Muscle layer of duodenum (tissue), 2 donors: ENCODE data around the gene ABCG1.

Experiments
- H3K27ac ChIP-seq: one replicate; pipeline ENCODE4 v1.7.0; 2013; ENCODE audit warnings: mild to moderate bottlenecking, low read length
- H3K27me3 ChIP-seq: one replicate; pipeline ENCODE4 v1.7.0; 2013; ENCODE audit warnings: low read depth, mild to moderate bottlenecking, control low read depth, low read length
- H3K36me3 ChIP-seq, 2 donors: one replicate each; pipeline ENCODE4 v1.7.0; 2013; ENCODE audit warnings: low read length in 2 of 2, control low read depth in 1 of 2, mild to moderate bottlenecking in 1 of 2; ENCODE audit not compliant: insufficient read depth in 2 of 2, control insufficient read depth in 1 of 2
- H3K4me1 ChIP-seq, 2 donors: one replicate each; pipeline ENCODE4 v1.7.0; 2013; ENCODE audit warnings: low read length in 2 of 2, mild to moderate bottlenecking in 2 of 2, control low read depth in 1 of 2, moderate library complexity in 1 of 2; ENCODE audit not compliant: insufficient read depth in 2 of 2, control insufficient read depth in 1 of 2
- H3K4me3 ChIP-seq, 2 donors: one replicate each; pipeline ENCODE4 v1.7.0; 2013; ENCODE audit warnings: low read length in 2 of 2, low read depth in 1 of 2, mild to moderate bottlenecking in 1 of 2
- H3K9me3 ChIP-seq, 2 donors: one replicate each; pipeline ENCODE4 v1.7.0; 2013; ENCODE audit warnings: low read length in 2 of 2, control low read depth in 1 of 2, mild to moderate bottlenecking in 1 of 2; ENCODE audit not compliant: control insufficient read depth in 1 of 2
- donor health status: healthy.

Gene ABCG1

DNA sequence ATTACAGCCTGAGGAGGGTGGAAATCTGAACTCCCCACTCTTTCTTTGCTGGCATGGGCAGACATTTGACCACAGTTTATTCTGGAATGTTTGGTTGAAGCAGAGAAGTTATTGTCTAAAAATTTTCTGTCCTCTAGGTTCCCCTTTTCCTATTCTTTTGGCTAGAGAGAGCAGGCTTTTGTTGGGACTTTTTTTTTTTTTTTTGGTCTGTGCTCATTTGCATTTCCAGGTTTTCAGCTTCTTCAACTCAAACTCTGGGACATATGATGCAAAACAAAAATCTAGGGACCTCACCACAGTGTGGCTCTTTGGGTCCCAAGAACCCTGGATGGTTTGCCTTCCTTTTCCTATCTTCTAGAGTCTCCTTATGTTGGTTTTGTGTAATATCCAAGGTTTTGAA, 10.9 kb upstream of the ABCG1 start:
- H3K27me3 ChIP-seq = no peaks in the 10 kb centered on the region
- H3K36me3 ChIP-seq = no peaks in the 10 kb centered on the region
- no peaks in the 10 kb centered on the region for H3K9me3 ChIP-seq
- H3K4me1 ChIP-seq = no peaks in the 10 kb centered on the region
- H3K4me3 ChIP-seq = no peak overlapping the region
- H3K27ac ChIP-seq = no peak overlapping the region

DNA sequence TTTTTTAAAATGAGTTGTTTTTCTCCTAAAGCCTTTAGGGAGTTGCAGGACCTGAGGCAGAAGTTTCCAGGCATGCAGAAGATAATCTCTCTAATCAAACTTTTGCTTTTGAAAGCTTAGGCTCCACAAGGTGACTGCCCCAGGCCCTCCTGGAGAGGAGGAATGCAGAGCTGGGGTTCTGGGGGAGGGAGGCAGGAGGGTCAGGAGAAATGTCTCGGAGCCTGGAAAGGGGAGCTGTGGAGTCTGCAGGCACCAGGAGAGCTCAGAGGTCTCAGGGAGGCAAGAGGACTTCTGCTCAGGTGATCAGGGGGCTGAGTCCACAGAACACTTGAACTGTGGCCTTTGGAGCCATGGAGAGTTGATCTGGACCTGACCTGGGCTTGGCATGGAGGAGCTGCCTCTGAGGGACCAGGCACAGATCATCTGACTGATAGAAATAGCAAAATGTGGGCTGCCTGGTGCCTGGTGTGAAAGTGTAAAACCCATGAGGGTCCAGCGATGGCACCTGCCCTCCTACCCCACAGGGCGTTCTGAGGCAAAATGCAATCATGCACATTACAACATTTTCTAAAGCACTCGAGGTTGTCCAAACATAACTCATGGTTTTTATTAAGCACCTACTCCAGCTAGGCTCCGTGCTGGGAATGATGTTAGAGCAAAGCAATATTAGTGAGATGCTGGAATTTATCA, 10.0 kb upstream of the ABCG1 start:
- H3K4me1 ChIP-seq = no peaks in the 10 kb centered on the region
- H3K27me3 ChIP-seq = no peaks in the 10 kb centered on the region
- no peaks in the 10 kb centered on the region for H3K9me3 ChIP-seq
- H3K27ac ChIP-seq = no peak overlapping the region
- H3K36me3 ChIP-seq = no peaks in the 10 kb centered on the region
- no peak overlapping the region for H3K4me3 ChIP-seq

DNA sequence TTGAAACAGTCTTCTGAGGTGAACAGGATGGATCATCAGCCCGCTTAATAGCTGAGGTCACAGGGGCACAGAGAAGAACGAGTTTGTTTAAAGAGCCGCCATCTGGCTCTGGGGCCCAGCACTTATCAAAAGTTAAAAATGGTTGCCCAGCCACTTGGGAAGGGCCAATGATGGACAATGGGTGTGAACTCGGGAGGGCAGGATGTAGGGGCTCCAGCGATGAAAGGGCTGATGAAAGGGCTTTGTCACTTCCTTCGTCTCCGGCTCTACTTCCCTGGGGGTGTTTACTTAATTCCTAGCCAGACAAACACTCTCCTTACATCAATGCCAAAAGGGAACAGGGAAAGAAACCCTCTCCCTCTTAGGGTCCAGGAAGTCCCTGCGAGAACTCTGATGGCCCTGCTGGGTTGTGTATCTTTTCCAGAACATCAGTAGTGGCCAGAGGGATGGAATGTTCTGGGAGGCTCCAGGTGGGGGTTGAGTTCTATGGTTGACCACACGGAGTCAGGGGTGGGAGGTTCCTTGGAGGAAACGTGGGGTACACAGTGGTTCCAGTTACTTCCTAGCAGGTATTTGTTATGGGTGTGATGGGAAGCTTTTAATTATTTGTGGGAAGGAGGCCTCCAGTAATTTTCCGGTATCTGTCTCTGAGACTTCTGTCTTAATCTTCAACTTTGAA, 9.0 kb upstream of the ABCG1 start:
- H3K36me3 ChIP-seq = no peaks in the 10 kb centered on the region
- H3K4me1 ChIP-seq = no peaks in the 10 kb centered on the region
- no peaks in the 10 kb centered on the region for H3K27me3 ChIP-seq
- no peak overlapping the region for H3K4me3 ChIP-seq
- no peak overlapping the region for H3K27ac ChIP-seq
- H3K9me3 ChIP-seq = no peaks in the 10 kb centered on the region

DNA sequence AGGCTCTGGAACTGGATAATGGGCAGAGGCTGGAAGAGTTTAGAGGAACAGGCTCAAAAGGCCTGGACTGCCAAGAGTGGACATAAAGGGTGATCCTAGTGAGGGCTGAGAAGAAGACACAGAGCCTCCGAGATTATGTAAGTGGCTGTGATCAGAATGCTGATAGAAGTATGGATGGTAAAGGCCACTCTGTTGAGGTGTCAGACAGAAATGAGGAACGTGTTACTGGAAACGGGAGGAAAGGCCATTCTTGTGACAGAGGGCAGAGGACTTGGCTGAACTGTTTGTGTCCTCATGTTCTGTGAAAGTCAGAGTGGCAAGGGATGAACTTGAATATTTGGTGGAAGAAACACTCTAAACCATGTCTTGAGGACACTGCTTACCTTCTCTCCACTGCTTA, 6.7 kb upstream of the ABCG1 start:
- no peaks in the 10 kb centered on the region for H3K4me1 ChIP-seq
- no peaks in the 10 kb centered on the region for H3K9me3 ChIP-seq

DNA sequence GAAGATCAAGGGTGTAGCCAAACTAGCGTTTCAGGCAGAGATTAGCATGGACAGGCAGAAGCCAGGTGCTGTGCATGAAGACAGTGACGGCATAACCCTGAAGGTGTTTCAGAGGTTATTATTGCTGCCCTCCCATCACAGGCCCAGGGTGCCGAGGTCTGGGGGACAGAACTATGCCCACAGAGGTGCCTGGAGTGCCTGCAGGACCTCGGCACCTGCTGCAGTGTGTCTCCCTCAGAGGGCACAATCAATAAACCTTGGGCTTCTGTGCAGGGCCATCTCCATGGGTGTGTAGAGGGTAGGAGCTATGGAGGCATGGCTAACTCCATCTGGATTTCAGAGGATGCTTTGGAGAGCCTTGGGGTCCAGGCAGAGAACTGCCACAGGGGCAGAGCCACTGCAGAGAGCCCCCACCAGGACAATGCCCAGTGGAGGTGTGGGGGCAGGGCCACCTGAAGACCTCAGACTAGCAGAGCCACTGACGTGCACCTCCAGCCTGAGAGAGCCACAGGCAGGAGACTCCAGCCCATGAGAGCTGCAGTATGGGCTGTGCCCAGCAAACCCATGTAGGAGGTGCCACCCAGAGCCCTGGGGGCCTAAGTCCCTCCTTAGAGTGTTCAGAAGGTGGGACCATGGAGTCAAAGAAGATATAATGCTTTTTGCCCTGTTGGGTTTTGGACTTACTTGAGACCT, 5.7 kb upstream of the ABCG1 start:
- no peaks in the 10 kb centered on the region for H3K4me1 ChIP-seq

More for the DNA sequence above, 6.7 kb upstream of the ABCG1 start:
- H3K36me3 ChIP-seq = no peaks in the 10 kb centered on the region
- H3K27me3 ChIP-seq = no peaks in the 10 kb centered on the region
- no peak overlapping the region for H3K27ac ChIP-seq
- H3K4me3 ChIP-seq = no peak overlapping the region

DNA sequence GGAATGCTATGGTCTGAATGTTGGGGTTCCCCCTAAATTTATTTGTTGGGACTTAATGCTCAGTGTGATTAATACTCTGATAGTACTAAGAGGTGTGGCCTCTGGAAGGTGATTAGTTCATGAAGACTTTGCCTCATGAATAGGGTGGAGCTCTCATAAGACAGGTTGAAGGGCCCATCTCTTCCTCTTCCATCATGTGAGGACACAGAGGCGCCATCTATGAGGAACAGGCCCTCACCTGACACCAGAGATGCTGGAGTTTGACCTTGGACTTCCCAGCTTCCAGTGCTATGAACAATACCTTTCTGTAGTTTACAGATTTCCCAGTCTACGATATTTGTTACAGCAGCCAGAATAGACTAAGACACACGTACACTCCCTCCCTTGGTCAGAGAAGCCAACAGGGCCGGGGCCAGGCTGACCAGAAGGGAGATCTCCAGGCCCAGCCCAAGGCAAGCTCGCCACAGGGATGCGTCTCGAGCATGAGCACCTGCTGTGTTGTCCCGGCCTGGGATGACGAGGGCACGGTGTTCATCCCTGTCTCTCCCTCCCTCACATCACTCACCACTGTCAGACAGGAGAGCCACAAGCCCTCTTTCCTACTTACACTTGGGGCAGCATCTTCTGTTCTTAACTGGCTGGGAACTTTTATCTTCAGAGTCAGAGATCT, 4.7 kb upstream of the ABCG1 start:
- Histone ChIP-seq H3K9me3 (no peaks in the 10 kb centered on the region), H3K4me3 (no peak overlapping the region), H3K27me3 (no peaks in the 10 kb centered on the region), H3K36me3 (no peaks in the 10 kb centered on the region), H3K4me1 (no peaks in the 10 kb centered on the region), H3K27ac (no peak overlapping the region)

More for the DNA sequence above, 5.7 kb upstream of the ABCG1 start:
- H3K36me3 ChIP-seq = no peaks in the 10 kb centered on the region
- no peaks in the 10 kb centered on the region for H3K9me3 ChIP-seq
- H3K4me3 ChIP-seq = no peak overlapping the region
- H3K27me3 ChIP-seq = no peaks in the 10 kb centered on the region
- H3K27ac ChIP-seq = no peak overlapping the region

DNA sequence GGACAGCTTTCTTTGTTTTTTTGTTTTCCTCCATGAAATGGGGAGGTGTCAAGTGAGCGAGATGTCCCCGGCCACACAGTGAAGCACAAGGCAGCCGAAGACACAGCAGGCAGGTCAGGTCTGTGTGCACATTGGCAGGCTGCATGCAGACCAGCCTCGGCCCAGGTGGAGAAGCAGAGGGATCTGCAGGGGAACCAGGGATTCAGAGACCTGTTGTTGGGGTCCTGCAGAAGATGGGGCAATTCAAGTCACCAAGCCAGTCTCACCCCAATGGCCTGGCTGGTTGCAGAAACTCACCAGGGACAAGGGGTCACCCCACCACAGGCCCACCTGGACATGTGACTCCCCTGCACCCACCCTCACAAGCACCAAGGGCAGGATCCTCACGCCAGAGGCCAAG, 4.0 kb upstream of the ABCG1 start:
- Histone ChIP-seq H3K9me3 (no peaks in the 10 kb centered on the region), H3K4me1 (no peaks in the 10 kb centered on the region), H3K4me3 (no peak overlapping the region), H3K27me3 (no peaks in the 10 kb centered on the region), H3K27ac (no peak overlapping the region), H3K36me3 (no peaks in the 10 kb centered on the region)

DNA sequence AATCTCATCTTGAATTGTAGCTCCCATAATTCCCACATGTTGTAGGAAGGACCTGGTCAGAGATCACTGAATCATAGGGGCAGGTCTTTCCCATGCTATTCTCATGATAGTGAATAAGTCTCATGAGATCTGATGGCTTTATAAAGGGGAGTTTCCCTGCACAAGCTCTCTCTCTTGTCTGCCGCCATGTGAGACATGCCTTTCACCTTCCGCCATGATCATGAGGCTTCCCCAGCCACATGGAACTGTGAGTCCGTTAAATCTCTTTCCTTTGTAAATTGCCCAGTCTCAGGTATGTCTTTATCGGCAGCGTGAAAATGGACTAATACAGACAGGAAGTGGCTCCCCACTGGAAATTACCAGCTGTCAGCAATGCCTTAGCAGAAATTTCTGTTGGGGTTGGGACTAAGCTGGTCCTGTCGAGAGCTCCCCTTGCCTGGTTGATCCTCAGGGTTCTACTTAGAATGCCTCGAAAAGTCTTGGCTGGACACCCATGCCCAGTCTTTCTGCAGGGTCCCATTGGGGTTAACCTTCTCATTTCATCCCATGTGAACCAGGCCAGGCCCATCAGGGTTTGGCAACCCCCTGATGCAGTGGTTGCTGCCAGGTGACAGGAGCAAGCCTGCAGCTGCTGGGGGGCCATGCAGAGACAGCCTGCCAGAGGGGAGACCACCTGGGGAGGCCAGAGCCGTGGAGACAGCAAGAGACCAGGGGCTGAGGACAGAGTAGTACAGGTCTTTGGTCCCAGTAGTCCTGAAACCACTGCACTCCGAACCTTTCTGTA, 2.8 kb upstream of the ABCG1 start:
- Histone ChIP-seq H3K36me3 (no peaks in the 10 kb centered on the region), H3K27me3 (no peaks in the 10 kb centered on the region), H3K4me1 (peaks cover 0 to 8% of the 10 kb centered on the region in 2 donors), H3K9me3 (no peaks in the 10 kb centered on the region), H3K4me3 (no peak overlapping the region), H3K27ac (no peak overlapping the region)

DNA sequence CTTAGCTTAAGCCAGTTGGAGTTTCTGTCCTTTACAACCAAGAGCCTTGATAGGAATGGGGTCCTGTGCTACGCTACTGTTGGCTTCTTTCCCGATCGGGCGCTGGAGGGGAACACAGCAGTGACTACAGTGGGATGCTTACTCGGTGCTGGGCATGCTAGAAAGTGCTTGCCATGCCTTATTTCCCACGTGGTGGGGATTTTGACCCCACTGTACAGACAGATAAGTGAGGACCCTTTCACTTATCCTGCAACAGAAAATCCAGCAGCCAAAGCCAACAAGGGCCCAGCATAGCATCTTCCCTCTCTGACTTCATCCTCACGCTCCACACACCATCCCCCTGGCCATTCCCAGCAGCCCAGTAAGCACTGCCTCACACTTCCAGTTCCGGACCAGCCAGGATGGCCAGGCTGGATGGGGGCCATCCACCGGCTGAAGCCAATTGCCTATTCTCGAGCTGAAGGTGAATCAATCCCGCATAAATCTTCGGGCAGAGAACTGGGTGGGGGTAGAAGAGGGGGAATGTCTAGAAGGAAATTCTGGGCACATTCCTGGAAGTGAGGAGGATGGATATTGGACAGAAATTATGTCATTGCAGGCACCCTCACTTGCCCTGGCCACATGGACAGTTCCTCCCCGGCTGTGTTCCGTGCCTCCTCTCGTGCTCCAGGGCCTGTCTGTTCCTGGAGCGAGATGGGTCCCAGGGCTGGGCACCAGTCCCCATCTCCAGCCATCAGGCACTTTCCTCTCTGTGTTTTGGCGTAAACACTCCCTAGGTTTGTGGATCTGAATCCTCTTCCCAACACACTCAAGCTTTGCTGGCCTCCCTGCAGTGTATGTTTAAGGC, 2.0 kb upstream of the ABCG1 start:
- H3K4me3 ChIP-seq = no peak overlapping the region
- H3K27ac ChIP-seq = no peak overlapping the region
- no peaks in the 10 kb centered on the region for H3K9me3 ChIP-seq
- H3K27me3 ChIP-seq = no peaks in the 10 kb centered on the region
- peaks cover 0 to 16% of the 10 kb centered on the region in 2 donors for H3K4me1 ChIP-seq
- H3K36me3 ChIP-seq = no peaks in the 10 kb centered on the region

DNA sequence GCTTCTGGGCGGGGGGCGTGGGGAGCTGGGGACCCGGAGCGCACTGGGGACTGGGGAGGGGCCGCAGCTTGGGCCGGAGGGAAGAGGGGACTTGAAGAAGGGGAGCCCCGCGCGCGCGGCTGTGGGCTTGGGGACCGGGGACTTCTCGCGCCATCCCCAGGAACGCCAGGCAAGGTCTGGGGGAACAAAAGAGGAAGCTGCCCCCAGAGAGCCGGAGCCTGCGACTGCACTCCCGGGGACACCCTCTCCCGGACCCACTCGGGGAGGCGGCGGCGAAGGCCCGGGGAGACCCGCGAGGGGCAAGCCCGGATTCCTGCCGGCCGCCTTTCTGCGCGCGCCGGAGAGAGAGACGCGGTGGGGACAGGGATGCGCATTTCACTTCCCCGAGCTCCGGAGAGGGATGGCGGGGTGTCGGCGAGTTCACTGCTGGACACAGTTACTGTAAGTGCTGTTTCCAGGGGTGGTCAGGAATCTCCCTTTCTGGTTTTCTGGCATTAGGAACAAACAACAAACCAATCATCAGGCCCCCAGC, 732 bp downstream of the ABCG1 start:
- H3K4me3 ChIP-seq = peak overlapping the region; percentile 80 to 83
- peaks cover 0 to 22% of the 10 kb centered on the region in 2 donors for H3K4me1 ChIP-seq
- H3K27me3 ChIP-seq = no peaks in the 10 kb centered on the region
- H3K27ac ChIP-seq = peak overlapping the region; percentile 76
- no peaks in the 10 kb centered on the region for H3K36me3 ChIP-seq
- H3K9me3 ChIP-seq = no peaks in the 10 kb centered on the region
